ENCODE results near the gene FRMPD2.
A peak's percentile ranks its signal among the peaks of the same experiment; 100 is the strongest.
"Not testable (repeated sequence)": the region's sequence is repeated elsewhere in the genome, so short reads cannot be mapped to it uniquely, and the experiment has no call there.

The FRMPD2 gene

DNA sequence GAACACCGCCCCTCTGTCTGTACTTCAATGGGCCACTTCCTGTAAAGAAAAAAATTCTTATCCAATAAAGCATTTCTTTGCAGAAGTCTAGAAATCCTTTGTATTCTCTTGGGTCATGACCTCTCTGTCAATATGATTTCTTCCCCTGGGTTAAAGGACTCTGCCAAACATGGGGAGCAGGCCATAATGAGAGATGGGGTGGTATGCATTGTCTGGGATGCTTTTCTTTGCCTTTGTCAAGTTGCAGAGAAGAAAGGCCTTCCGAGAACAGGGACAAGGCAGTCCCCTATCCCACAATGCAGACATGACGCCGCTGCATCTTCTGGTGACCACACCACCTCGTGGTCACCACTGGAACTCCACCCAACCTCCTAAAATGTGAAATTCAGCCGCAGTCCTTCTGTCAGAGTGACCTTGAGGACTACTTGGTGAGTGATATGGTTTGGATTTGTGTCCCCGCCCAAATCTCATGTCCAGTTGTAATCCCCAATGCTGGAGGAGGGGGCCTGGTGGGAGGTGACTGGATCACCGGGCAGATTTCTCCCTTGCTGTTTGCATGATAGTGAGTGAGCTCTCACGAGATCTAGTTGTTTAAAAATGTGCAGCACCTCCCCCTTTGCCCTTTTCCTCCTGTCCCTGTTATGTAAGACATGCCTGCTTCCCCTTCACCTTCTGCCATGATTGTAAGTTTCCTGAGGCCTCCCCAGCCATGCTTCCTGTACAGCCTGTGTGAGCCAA is 15.2 kb upstream of the FRMPD2 start:
- DNase-seq (ENCODE audit: low read depth in 2 of 2) = peak in 1 of 2 donors; percentile 5

DNA sequence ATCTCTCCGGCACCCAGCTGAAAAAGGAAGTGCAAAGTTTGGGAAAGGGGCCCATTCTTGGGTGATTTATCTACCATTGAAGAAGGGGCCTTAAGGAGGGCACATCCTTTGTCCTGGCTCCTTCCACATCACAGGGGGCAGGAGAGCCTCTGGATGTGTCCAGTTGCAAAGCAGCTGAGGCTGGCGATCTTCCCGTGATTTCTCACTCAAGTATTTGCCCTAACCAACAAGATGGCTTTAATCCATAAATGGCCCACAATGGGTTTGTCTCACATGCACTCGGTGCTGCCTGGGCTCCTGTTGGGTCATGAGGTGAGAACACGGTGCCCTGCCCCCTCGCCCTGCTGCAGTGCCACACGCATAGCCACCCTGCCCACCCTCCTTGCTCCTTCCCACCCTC is 14.2 kb upstream of the FRMPD2 start:
- DNase-seq (ENCODE audit: low read depth in 2 of 2) = no peak

DNA sequence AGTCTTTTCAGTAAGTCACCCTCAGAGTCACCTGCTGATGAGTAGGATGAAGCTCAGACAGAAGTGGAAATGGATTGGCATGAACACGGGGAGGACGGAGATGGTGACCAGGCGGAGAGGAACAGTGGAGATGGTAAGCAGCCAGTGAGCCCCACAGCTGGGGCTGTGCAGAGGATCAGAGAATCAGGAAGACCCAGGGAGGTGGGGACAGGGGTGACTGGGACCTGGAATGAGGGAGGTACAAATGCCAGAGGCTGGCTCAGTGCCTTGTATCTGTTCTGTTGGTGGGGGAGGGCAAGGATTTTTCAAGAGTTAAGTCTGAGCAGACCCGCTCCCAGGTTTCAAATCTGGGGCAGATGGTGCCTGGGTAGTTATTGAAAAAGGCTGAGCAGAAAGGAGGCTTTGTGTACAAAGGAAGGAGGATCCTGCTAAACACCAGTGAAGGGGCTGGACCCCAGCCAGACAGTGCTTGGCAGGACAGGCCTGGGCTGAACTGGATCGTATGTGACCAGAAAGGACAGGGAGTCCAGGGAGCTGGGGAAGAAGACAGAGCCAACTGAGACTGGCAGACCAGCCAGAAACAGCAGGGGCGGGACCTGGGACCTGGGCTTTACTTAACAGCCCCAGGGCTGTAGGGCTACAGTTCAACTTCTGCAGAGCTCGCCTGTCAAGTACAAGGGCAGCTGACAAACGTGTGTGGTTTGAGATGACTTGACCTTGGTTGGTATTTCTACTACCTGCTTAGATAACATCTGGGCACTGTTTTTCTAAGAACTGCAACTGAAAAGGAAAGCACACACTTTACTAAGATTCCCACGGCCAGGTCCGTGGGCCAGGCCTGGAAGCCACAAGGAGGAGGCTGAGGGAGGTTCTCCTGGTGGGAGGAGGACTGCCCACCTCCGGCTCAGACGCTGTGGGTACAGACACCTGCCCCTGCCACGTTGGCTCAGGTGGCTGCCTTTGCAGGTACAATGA is 13.2 kb upstream of the FRMPD2 start:
- DNase-seq (ENCODE audit: low read depth in 2 of 2) = no peak

DNA sequence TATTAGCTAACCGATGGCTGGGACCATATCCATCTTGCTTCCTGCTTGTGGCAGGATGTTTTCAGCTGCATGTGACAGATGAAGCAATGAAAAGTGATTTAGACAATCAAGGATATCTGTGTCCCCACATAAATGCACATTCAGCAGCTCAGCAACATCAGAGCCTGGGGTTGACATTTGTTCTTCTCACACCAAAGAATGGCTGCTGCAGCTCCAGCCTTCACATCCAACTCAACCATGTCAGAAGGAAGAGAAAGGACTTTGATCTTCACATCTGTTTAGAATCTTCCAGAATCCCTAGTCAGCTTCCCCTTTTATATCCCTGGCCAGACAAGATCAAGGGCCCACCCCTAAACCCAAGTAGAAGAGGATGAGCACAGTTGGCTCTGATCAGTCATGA is 11.9 kb upstream of the FRMPD2 start:
- no peak for DNase-seq (ENCODE audit: low read depth in 2 of 2)

DNA sequence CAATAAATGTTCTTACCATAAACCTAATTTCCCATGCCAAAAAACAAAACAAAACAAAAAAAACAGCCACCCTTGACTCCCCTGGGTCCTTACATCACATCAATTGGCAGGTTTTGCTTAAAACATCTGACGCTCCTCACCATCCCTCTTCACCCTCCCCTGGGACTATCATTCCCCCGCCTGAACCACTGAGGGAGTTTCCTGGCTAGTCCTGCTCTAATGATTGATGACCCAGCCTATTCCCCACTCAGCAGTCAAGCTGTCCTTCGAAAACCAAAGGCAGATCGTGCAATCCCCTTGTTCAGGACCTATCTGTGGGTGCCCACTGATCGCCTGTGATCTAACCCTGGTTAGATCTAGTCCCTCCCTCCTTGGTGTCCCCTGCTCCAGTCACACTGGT is 11.2 kb upstream of the FRMPD2 start:
- DNase-seq (ENCODE audit: low read depth in 2 of 2) = no peak

DNA sequence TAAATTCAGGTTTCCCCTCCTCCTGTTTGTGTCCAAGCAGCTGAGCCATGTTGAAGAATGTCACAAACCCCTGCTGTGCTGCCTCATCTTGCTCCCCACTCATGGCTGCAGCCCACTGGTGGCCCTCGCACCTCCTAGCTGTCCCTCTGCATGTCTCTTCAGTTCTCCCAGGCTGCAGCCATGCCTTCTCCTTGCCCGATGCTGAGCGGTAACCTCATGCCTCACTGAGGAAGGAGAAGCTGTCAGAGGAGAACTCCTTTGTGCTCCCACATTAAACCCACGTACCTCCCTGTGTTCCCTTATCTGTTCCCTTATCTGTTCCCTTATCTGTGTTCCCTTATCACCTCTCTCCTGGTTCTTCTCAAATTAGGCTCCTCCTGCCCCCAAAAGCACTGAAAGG is 10.3 kb upstream of the FRMPD2 start:
- no peak for DNase-seq (ENCODE audit: low read depth in 2 of 2)

DNA sequence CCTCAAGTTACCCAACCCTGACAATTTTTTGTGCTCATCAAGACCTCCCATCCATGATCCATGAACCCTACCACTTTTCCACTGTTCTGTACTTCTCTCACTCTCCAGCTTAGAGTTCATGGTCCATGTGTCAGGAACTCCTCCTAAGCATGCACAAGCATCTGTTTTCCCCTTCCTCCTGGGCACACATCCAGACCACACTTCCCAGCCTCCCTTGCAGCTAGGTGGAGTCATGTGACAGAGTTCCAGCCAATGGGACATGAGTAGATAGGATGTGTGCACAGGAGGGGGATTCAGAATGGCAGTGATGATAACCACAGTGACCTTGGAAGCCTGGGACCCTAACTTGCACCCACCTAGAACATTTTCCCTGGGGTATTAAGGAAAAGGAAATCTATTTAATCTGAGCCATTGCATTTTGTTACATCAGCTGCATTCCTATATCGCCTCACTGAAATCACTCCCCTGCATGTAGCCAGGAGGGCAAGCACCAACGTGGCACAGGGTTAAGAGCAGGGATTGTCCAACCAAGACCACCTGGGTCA is 9.6 kb upstream of the FRMPD2 start:
- no peak for DNase-seq (ENCODE audit: low read depth in 2 of 2)

DNA sequence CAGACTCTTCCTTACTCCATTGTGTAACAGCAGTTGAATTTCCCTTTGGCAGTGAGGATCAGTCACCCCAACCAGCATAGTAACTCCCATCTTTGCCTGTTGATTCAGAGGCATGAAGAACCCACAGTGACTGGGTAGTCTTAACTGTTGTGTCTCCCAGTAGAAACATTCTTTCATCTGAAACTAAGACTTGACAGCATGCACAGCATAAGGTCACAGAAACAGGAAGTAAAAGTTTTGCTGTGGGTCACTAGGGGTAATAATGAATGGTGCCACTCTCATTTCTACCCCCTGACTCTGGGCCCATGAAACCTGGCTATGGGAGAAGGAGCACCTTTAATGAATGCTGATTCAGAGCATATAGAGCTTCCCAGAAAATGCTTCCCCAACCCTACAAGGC is 8.3 kb upstream of the FRMPD2 start:
- no peak for DNase-seq (ENCODE audit: low read depth in 2 of 2)

DNA sequence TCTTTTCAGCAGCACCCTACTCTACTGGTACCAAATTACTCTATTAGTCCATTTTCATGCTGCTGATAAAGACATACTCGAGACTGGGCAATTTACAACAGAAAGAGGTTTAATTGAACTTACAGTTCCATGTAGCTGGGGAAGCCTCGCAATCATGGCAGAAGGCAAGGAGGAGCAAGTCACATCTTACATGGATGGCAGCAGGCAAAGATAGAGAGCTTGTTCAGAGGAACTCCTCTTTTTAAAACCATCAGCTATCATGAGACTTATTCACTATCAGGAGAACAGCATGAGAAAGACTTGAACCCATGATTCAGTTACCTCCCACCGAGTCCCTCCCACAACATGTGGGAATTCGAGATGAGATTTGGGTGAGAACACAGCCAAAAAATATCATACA is 7.2 kb upstream of the FRMPD2 start:
- DNase-seq (ENCODE audit: low read depth in 2 of 2) = not testable (repeated sequence)

DNA sequence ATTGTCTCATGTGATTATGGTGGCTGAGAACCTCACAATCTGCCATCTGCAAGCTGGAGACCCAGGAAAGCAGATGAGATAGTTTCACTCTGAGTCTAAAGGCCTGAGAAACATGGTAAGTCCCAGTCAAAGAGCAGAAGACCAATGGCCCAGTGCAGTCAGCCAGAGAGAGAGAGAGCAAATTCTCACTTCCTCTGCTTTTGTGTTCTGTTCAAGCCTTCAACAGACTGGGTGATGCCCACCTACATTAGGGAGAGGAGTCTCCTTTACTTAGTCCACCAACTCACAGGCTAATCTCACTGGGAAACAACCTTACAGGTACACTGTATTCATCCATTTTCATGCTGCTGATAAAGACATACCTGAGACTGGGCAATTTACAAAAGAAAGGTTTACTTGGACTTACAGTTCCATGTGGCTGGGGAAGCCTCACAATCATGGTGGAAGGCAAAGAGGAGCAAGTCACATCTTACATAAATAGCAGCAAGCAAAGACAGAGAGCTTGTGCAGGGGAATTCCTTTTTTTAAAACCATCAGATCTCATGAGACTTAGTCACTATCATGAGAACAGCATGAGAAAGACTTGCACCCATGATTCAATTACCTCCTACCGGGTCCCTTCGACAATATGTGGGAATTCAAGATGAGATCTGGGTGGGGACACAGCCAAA is 4.7 kb upstream of the FRMPD2 start:
- no peak for DNase-seq (ENCODE audit: low read depth in 2 of 2)

DNA sequence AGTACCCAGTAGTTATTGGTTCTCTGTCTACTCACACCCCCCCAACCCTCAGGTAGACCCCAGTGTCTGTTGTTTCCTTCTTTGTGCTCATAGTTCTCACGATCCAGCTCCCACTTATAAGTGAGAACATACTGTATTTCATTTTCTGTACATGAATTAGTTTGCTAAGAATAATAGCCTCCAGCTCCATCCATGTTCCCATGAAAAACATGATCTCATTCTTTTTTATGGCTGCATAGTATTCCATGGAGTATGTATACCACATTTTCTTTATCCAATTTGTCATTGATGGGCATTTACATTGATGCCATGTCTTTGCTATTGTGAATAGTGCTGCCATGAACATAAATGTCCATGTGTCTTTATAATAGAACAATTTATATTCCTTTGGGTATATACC is 2.6 kb upstream of the FRMPD2 start:
- DNase-seq (ENCODE audit: low read depth in 2 of 2) = no peak

DNA sequence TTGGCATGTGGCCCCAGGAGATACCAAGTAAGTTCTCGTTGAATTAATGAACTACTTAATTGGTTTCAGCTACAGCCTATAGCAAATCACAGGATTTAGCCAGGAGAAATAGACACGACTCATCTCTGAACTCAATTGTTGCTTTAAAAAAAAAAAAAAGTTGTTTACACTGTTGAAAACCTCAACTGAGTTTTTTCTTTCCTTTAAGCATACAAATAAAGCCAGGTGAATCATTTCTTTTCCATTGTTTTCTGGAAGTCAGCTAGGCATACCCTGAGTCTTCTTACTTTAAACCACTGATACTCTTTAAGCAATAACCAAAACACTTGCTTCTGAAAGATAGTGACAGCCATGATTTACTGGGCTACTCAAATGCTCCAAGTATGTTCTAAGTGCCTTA is 755 bp downstream of the FRMPD2 start:
- no peak for DNase-seq (ENCODE audit: low read depth in 2 of 2)

DNA sequence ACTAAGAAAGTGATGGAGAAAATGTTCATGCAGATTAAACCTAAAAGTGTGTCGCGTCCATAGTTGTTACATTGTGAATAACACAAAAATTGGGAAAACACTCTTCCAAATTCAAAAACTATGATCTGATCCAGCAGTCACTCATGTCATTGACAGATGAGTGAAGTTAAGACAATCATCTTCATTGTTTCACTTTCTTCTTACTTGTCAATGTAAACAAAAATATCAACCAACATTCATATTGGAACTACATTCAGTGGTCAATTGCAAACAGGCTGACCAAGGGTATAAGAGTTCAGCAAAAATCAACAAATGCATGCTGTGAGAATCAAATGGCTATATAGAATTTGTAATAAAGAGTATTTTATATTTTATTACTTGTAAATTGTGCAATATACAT is 1.8 kb downstream of the FRMPD2 start:
- DNase-seq (ENCODE audit: low read depth in 2 of 2) = no peak

DNA sequence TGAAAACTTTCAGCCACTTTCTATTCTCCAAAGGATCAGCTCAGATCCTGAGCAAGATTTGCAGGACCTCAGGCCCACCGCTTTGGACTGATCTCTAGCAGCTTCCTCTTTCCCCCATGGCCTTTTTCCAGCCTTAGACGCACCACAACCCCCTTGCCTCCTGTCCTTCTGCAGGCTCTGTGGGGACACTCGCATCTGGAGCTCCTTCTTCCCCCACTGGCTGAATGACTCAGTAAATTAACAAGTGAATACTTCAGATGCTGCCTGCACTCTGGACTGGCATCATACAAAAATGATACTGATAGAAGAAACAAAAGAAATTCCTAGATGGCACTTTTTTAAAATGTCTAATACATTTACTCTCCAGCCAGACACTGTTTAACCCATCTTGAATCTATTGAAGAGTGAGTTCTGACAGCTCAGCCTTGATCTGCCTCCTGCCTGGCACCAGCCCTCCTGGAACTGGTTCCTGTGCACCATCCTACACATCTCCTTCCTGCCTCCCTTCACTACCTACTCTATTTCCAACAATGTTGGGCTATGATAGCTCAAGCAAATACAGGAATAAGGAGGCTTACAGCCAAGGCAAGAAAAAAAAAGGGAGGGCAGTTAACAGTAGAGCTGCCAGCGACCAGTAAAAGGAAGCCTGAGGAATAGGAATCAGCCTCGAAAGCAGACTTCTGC is 3.3 kb downstream of the FRMPD2 start:
- DNase-seq (ENCODE audit: low read depth in 2 of 2) = no peak

DNA sequence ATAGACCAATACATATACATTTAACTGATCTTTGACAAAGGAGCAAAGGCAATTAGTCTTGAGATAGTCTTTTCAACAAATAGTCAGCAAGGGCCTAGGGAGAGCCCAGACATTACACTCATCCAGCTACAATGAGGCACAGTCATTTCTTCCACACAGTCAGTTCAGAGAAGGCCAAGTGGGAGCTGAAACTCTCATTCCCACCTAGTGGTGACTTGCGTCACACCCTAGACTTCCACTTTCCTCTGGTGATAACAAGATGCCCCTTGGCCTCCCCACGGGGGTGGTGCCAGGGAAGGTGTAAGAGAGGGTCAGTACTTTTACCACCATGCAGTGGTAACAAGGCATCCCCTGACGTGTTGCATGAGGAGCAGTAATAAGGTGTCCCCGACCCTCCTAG is 8.0 kb downstream of the FRMPD2 start:
- DNase-seq (ENCODE audit: low read depth in 2 of 2) = no peak

DNA sequence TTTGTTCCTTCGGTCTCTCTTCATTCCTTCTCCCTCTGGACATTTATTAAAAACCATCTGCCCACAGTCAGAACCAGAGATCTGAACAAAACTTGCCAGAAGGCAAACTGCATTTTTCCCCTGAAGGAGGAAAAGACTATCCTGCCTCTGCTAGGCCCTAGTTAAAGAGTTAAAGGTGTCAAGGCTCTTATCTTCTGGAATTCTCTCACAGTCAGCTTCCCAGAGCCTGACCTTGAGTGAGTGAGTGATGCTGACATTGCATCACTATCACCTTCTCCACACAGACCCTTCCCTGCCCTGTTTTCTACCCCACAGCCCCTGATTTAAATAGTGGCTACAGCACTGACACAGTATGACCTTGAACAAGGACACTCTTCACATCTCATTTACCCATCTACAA is 16.4 kb downstream of the FRMPD2 start:
- no peak for DNase-seq (ENCODE audit: low read depth in 2 of 2)

DNA sequence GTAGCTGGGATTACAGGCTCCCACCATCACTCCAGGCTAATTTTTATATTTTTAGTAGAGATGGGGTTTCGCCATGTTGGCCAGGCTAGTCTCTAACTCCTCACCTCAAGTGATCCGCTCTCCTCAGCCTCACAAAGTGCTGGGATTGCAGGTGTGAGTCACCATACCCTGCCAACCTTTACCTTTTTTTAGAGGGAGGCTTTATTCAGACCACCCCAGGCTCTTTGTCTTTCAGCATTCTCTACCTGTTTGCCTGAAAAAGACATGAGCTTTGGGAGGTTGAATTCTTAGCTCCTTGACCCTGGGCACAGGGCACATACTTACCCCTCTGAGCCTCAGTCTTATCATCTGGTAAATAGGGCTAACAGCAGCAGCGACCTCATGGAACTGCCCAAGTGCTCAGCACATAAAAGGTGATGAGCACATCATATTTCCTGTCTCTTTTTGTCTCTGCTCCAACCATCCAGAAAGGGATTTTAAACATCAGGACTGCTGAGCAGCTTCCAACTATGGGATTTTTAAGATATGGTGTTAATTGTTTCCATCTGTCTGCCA is 17.0 kb downstream of the FRMPD2 start:
- no peak for DNase-seq (ENCODE audit: low read depth in 2 of 2)

DNA sequence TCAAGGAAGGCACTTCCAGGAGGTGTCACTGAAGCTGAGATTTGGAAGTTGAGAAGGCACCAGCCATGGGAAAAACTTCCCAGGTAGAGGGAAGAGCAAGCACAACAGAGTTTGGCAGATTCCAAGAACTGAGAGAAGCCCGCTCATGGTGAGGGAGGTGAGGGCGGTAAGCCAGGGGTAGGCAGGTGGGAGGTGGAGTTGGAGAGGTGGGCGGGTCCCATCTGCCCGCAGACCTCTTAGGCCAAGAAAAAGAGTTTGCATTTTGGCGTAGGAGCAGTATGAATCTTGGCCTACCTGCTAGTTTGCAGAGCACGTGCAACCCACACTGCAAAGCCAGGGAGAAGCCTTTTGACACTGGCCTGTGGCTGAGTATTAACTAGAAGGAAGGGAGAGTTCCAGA is 18.8 kb downstream of the FRMPD2 start:
- DNase-seq (ENCODE audit: low read depth in 2 of 2) = no peak

DNA sequence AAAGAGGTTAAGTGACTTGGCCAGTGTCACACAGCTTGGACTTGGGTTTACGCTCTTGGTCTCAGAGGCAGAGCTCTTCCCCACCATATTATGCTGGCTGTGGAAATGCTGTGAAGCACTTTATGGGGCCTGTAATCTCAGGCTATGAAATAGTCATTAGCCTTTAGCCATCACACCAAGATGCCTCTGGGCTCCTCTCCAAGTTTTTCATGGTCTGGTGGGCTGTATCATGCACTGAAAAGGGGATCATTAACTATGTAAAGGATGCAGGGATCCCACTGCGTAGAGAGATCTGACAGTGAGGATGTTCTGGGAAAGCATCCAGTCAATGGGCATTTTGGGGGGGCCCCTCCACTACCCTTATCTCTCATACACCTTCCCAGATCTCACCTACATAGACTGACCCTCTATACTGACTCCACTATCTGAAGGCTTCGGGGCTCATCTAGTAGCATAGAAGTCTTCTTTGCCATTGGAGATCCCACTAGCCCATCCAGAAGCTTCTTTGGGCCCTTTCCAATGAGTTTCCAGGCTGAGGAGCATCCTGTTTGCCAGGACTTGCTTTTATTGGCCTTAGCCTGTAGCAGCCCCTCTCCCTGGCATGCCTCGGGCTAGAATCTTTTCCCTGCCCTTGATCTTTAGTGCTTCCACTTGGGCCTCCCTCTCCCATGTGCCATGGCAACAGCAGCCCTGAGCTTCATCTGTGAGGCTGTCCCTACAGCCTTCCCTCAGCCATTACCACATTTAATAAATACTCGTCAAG is 19.6 kb downstream of the FRMPD2 start:
- DNase-seq (ENCODE audit: low read depth in 2 of 2) = no peak

DNA sequence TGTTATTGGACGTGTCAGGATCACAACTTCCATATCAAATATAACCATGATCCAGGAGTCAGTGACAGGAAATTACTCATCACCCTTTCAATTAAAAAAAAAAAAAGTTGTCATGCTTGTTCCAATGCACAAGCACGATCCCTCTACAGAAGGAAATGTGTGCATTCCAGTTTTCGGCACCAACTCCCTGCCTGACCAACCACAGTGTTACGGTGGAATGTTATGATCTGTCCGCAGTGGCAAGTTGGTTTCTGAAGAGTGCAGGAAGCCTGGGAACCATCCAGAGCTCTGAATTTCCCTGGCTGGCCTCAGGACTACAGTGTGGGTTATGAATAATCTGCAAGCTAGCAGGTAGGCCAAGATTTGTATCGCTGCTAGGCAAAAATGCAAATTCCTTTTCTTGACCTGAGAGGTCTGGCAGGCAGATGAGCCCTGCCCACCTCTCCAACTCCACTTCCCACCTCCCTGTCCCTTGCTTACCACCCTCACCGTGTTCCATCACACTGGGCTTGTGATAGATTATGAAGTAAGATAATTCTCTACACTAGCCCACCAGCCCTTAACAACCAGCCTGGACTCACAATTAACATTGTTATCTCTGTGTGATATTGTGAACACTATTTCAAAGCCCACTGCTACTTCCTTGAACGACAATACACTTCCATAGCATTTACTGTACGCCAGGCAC is 20.4 kb downstream of the FRMPD2 start:
- DNase-seq (ENCODE audit: low read depth in 2 of 2) = no peak
